Skin epidermis (tissue), 12 donors: ENCODE data around the gene AFAP1L1.

Experiments used
- H3K27ac ChIP-seq, 21 experiments: fragments of 200-600 bp; sonication (generic) in 11 of 21; one replicate each; pipeline ENCODE4 v1.5.0; 2020; ENCODE audit warnings: mild to moderate bottlenecking in 3 of 21, inconsistent platforms in 2 of 21, moderate library complexity in 2 of 21
- H3K4me3 ChIP-seq, 7 experiments: fragments of 200-600 bp; sonication (generic) in 2 of 7; one replicate each; pipeline ENCODE4 v1.5.0; 2020; ENCODE audit warnings: inconsistent platforms in 2 of 7, mild to moderate bottlenecking in 2 of 7, moderate library complexity in 1 of 7

Gene AFAP1L1

DNA sequence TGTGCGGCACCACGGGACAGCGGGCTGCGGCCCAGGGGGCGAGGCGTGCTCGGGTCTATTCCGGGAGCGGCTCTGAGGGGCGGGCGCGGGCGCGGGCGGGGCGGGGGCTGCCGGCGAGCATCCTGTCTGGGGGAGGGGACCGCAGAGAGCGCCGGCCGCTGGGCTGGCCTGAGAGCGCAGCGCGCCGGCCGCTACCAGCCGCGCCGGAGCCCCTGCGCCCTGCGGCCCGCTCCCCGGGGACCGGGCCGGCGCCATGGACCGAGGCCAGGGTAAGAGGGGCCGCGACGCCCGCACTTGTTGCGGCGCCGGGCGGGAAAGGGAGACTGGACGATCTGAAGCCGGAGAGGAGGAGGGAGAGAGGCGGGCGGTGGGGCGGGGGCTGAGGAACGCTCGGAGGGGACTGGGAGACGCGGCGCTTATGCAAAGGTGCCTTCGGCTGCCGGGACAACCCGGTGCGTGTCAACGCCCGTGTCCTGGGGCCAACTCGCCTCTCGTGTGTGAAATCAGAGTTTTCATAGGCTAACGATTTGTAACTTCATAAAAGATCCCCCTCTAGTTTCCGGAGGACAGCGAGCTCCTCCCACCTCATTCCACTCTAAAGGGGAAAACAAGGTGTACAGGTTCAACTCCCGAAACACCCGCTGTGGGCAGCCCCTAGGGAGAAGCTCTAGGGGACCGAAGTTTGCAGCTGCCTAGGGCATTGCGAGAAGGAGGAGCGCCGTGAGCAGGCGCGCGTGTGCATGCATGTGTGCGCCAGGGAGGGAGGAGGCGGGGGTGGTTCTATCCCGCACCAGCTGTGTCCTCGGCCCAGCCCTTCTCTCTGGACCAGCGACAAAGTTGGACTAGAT, at the start of gene AFAP1L1:
AFAP1L1 (plus strand) TSS at position 144 of the 848 bp plus-strand sequence; CDS start at position 254, 110 bp downstream.
- peak within 1 kb of the TSS; percentile 30 to 55 (median 44) for H3K4me3 ChIP-seq
- peak within 1 kb of the TSS; percentile 13 to 85 (median 60) for H3K27ac ChIP-seq

GRCh38 chr5:149223081-149223848, 48.4 kb upstream of the AFAP1L1 start:
- peak overlapping the region in 3 of 21 experiments; percentile 28 to 34 (median 34) for H3K27ac ChIP-seq
- H3K4me3 ChIP-seq, result no peak overlapping the region

- H3K4me3 ChIP-seq, result no peak overlapping the region
- H3K27ac ChIP-seq, result no peak overlapping the region
Measured at GRCh38 chr5:149224282-149224681, 47.4 kb upstream of the AFAP1L1 start.

GRCh38 chr5:149227168-149227826, 44.4 kb upstream of the AFAP1L1 start:
- no peak overlapping the region for H3K4me3 ChIP-seq
- H3K27ac ChIP-seq, result peak overlapping the region in 2 of 21 experiments; percentile 35 to 54

DNA sequence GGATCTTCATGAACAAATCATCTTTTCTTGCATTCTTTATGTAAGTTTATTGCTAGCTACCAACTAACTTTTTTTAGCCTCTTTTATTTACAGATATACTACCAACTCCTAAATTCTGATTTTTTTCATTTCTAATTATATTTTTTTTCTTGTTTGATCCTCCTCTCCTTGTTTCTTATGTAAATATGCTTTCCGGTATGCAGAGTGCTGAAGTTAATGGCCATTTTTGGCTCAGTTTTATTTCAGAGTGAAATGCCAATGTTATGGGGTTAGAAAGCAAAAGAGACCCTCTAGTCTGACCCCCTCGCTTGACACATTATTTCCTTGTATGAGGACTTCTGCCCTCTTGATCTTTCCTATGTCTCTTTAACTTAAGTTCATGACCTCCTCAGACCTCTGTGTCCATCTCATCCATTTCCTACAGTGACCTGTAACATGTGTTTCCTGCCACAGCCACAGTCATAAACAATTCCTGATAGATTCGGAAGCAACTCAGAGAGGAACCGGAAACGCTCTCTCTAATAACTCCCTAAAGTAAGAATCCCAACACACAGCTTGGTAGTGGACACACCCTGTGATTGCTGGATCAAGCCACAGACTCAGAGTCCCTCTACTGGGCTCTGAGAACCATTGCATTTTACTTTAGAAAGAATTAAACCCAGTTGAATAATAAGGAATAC, 42.9 kb upstream of the AFAP1L1 start:
- peak overlapping the region in 2 of 21 experiments; percentile 35 to 43 for H3K27ac ChIP-seq
- H3K4me3 ChIP-seq, result no peak overlapping the region

DNA sequence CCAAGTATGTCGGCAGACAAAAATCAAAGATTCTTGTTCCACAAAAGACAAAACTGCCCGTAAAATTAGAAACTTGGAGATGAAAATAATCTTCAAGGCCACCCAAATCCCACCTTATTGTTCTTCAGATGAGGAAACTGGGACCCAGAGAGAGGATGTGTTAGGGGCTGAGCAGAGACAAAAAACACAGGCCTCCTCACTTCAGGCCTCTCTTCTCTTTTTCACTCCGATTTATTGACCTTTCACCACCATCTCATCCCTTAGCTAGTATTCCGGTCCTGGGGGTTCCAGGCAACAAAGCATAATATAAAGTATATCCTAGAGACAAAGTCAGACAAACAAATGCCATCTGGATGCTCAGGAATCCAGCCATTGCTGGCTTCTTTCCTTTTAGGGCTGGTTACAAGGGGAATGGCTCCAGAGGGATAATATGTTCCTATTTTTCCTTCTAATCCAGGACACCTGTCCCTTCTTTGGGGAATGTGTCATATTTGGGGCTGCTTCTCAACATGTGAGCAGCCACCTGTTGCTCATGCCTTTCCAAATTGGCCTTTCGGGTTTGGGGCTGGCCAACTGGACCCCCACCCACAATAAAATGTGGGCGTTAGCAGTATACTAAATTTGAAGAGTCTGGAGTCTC, 42.2 kb upstream of the AFAP1L1 start:
- Histone ChIP-seq H3K4me3 (no peak overlapping the region), H3K27ac (peak overlapping the region in 4 of 21 experiments; percentile 13 to 43 (median 38))

DNA sequence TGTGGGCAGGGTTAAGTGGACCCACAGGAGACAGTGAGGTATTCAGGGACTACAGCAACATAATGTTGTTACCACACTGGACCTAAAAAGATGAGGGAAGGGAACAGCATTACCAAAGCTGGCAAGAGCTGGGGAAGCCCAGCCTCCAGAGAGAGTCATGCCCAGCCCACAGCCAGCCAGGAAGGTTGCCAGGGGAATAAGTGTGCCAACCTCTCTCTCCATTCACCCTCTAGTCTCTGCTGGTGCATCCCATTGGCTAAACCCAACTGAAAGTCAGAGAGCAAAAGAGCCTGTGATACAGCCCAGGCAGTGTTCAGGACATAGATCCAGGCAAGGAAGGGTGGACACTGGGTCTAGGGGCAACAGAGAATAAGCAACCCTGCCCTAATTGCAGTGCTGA, 35.8 kb upstream of the AFAP1L1 start:
- H3K27ac ChIP-seq, result no peak overlapping the region
- H3K4me3 ChIP-seq, result no peak overlapping the region

DNA sequence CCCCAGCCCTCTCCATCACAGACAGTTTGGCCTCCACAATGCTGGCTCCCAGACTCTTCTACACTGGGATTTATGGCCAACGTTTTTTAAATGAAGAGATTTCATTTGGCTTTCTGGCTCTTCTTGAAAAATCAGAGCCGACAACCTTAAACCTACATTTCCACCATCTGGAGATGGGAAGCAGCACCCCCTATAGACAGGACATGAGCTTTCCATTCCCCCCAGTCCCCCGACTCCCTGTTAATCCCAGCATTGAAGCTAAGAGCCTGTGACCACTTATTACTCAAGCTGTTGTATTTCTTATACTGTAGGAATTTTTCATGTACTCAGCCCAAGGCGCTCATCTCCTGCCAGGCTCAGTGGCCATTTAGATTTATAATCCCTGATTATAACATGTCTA, 34.0 kb upstream of the AFAP1L1 start:
- no peak overlapping the region for H3K4me3 ChIP-seq
- H3K27ac ChIP-seq, result no peak overlapping the region

- H3K4me3 ChIP-seq, result no peak overlapping the region
- no peak overlapping the region for H3K27ac ChIP-seq
Measured at GRCh38 chr5:149238540-149238939, 33.1 kb upstream of the AFAP1L1 start.

DNA sequence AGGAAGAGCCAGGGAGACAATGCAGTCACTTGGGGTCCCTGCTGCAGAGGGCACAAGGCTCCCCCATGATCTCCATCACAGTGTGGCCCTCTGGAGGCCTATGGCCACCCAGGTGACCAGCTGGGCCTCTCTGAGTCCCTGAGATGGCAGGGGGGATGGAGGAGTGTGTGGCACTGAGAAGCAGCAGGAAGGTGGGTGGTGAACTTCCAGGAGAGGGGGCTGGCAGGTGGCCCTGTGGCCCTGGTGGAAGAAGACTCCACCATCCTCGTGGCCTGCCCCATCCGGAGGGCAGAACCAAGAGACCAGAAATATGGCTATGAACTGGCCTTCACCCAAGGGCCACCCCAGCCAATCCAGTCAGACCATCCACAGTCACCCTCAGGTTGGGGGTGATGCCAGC, 31.7 kb upstream of the AFAP1L1 start:
- H3K4me3 ChIP-seq, result no peak overlapping the region
- H3K27ac ChIP-seq, result peak overlapping the region in 5 of 21 experiments; percentile 49 to 82 (median 65)

DNA sequence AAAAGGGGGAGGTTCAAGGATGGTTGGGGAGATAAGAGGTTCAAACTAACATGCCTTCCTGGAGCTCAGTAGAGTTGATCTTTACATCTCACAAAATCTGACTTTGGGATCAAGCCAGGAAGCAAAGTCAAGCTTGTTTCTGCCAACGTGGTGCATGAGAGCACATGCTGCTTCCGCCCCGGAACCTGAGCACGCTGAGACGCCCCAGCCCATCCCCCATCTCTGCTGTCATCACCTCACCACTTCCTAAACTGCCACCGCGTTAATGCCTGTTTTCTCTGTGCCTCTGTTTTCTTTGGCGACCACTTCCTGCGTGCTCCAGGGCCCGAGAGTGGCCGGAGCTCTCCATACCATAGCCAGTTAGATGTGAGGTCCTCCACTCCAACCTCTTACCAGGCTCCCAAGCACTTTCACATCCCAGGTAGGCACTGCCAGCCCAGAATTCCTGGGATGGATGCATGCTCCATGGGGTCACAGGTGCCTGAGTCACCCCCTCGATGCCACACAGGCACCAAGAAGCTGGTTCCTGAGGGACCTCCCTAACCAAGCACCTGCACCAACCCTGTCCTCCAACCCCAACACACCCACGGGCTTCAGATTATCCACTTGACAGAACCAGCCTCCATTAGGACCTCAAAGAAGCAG, 31.2 kb upstream of the AFAP1L1 start:
- peak overlapping the region in 5 of 21 experiments; percentile 49 to 82 (median 65) for H3K27ac ChIP-seq

GRCh38 chr5:149242339-149242738, 29.3 kb upstream of the AFAP1L1 start:
- H3K27ac ChIP-seq, result no peak overlapping the region
- H3K4me3 ChIP-seq, result no peak overlapping the region

More for the DNA sequence above, 31.2 kb upstream of the AFAP1L1 start:
- H3K4me3 ChIP-seq, result no peak overlapping the region

DNA sequence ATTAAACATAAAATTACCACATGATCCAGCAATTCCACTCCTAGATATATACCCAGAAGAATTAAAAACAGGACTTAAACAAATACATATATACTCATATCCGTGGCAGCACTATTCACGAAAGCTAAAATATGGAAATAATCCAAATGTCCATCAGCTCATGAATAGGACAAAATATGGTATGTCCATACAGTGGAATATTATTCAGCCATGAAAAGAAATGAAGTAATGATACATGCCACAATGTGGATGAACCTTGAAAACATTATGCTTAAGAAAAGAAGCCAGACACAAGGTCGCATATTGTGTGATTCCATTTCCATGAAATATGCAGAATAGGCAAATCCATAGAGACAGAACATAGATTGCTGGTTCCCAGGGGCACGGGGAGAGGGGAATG, 24.8 kb upstream of the AFAP1L1 start:
- Histone ChIP-seq H3K27ac (no peak overlapping the region), H3K4me3 (no peak overlapping the region)

- Histone ChIP-seq H3K27ac (no peak overlapping the region), H3K4me3 (no peak overlapping the region)
Measured at GRCh38 chr5:149247726-149248125, 23.9 kb upstream of the AFAP1L1 start.

DNA sequence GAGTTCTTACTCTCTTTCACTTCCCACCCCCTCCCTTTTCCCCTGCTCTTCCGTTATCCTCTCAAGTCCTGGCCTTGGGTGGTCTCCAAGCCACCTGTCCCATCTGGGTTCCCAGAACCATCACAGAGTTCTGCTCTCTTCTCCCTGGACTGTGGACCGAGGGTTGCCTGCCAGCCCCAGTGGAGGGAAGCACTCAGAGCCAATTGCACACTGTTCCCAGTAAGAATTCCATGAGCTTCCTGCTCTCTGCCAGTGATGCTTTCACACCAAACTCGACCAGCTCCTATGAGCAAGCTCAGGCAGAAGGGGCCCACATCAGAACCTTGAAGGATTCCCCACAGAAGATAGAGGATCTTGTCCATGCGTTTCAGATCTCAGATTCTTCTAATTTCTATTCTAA, 20.1 kb upstream of the AFAP1L1 start:
- Histone ChIP-seq H3K27ac (no peak overlapping the region), H3K4me3 (no peak overlapping the region)

DNA sequence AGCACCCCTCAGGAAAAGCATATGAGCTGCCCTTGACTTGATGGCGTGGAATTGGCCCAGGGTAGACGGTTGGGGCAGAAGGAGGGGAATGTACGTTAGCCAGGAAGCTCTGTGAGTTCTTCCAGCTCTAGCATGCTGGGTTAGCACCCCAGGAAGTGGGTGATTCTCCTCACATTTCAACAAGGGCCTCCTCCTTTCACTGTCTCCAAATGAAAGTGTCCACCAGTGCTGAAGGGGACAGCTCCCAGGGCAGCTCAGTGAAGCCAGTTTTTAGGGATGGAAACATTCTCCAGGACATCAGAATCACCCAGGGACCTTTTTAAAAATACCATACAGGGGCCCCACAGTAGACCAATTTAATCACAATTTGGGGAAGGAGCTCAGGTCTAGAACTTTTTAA, 17.2 kb upstream of the AFAP1L1 start:
- H3K27ac ChIP-seq, result no peak overlapping the region
- H3K4me3 ChIP-seq, result no peak overlapping the region

DNA sequence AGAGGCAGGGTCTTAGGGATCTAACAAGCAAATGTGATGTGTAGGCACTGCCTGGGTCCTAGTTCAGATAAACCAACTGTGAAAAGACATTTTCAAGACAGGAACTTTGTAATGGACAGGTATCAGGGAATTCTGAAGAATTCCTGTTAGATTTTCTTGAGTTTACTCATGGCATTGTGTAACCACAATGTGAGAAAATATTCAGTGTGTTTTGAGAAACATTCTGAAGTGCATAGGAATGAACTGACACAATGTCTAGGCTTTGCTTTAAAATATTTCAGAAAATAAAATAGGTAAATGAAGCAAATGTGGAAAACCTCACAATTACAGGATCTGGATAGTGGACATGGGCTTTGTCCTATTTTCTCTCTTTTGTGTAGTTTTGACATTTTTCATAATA, 15.2 kb upstream of the AFAP1L1 start:
- no peak overlapping the region for H3K27ac ChIP-seq
- no peak overlapping the region for H3K4me3 ChIP-seq

GRCh38 chr5:149257131-149257530, 14.5 kb upstream of the AFAP1L1 start:
- H3K27ac ChIP-seq, result no peak overlapping the region
- no peak overlapping the region for H3K4me3 ChIP-seq
